H1 (cell line): Measurements from ENCODE around the gene MRPL1. TPM values are rescaled to one million over a fixed set of nuclear protein-coding genes. Genes with fewer than 3 reads are reported as not detected.
A peak's percentile ranks its signal among the peaks of the same experiment; 100 is the strongest.

Source experiments
- CTCF ChIA-PET: fragments of 300-600 bp; sonication (Branson Sonifier 250); formaldehyde crosslinking; loops from one replicate; lab custom pipeline; 2021; ENCODE audit not compliant: partially characterized antibody; lab: Charles Lee
- POLR2A ChIA-PET: fragments of 300-600 bp; sonication (Branson Sonifier 250); formaldehyde crosslinking; loops from one replicate; lab custom pipeline; 2021; ENCODE audit warnings: inconsistent platforms; ENCODE audit not compliant: partially characterized antibody; lab: Charles Lee
- DNase-seq, 2 experiments: peaks; one replicate each; pipeline versions ENCODE4 v3.0.0 to v3.0.0-alpha.2; 2010 to 2022; ENCODE audit warnings: low spot score in 2 of 2, low read depth in 1 of 2, mixed read lengths in 1 of 2
- FAIRE-seq: peaks from 2 replicates; lab custom pipeline; 2011; peaks lifted over from hg19 to GRCh38; lab: Jason Lieb, UNC
- H2AFZ ChIP-seq: 2 replicates; pipeline ENCODE4 v1.8.1; 2012; ENCODE audit warnings: low read length, inconsistent platforms
- H2AK5ac ChIP-seq: 2 replicates; pipeline ENCODE4 v1.6.1; 2013; ENCODE audit warnings: low read depth, low read length
- H2BK120ac ChIP-seq: replicated peaks from 2 replicates; pipeline ENCODE3; 2013; ENCODE audit warnings: low read depth, low read length, inconsistent platforms
- H2BK12ac ChIP-seq: 2 replicates; pipeline ENCODE4 v1.6.1; 2013; ENCODE audit warnings: low read depth, low read length
- H2BK15ac ChIP-seq: 2 replicates; pipeline ENCODE4 v1.6.1; 2013; ENCODE audit warnings: low read length
- H2BK20ac ChIP-seq: 2 replicates; pipeline ENCODE4 v1.6.1; 2013; ENCODE audit warnings: low read length
- H2BK5ac ChIP-seq: 2 replicates; pipeline ENCODE4 v1.6.1; 2013; ENCODE audit warnings: low read depth, low read length
- H3K14ac ChIP-seq: 2 replicates; pipeline ENCODE4 v1.6.1; 2013; ENCODE audit warnings: inconsistent platforms; ENCODE audit not compliant: insufficient read length
- H3K18ac ChIP-seq: 2 replicates; pipeline ENCODE4 v1.6.1; 2013; ENCODE audit warnings: low read length; ENCODE audit errors: extremely low read depth
- H3K23ac ChIP-seq: 2 replicates; pipeline ENCODE4 v1.6.1; 2013; ENCODE audit warnings: inconsistent platforms; ENCODE audit not compliant: insufficient read length
- H3K23me2 ChIP-seq: 2 replicates; pipeline ENCODE4 v1.6.1; 2013; ENCODE audit warnings: low read depth, low read length
- H3K27ac ChIP-seq: 2 replicates; pipeline ENCODE4 v1.6.1; 2011; ENCODE audit warnings: low read depth, low read length, inconsistent platforms
- H3K27me3 ChIP-seq, 4 experiments: replicated peaks in 1 of 4; 1 replicate in 1 of 4; 2 replicates in 3 of 4; pipeline versions ENCODE4 v1.6.1 to v1.8.1; 2011 to 2013; ENCODE audit warnings: low read length in 3 of 4, mild to moderate bottlenecking in 3 of 4, inconsistent platforms in 2 of 4, mixed read lengths in 2 of 4, moderate library complexity in 1 of 4; ENCODE audit not compliant: control insufficient read depth in 3 of 4, insufficient read depth in 3 of 4; ENCODE audit errors: extremely low read depth in 1 of 4
- H3K36me3 ChIP-seq, 4 experiments: 2 replicates each; pipeline versions ENCODE4 v1.6.1 to v1.8.1; 2011 to 2013; ENCODE audit warnings: mild to moderate bottlenecking in 4 of 4, low read length in 3 of 4, moderate library complexity in 2 of 4, control low read depth in 1 of 4, inconsistent platforms in 1 of 4; ENCODE audit not compliant: insufficient read depth in 4 of 4, control insufficient read depth in 2 of 4
- H3K4ac ChIP-seq: replicated peaks from 2 replicates; pipeline ENCODE3; 2013; ENCODE audit warnings: low read length, low read depth, mixed read lengths, inconsistent platforms; ENCODE audit not compliant: insufficient read length
- H3K4me1 ChIP-seq, 4 experiments: replicated peaks in 1 of 4; 1 replicate in 1 of 4; 2 replicates in 3 of 4; pipeline versions ENCODE4 v1.6.1 to v1.8.1; 2011 to 2013; ENCODE audit warnings: low read length in 3 of 4, inconsistent platforms in 2 of 4, mixed read lengths in 1 of 4; ENCODE audit not compliant: insufficient read depth in 4 of 4, control insufficient read depth in 3 of 4
- H3K4me2 ChIP-seq, 2 experiments: 2 replicates each; pipeline versions ENCODE4 v1.6.1 to v1.8.1; 2011 to 2013; ENCODE audit warnings: low read depth in 2 of 2, low read length in 2 of 2, control low read depth in 1 of 2, inconsistent platforms in 1 of 2, mild to moderate bottlenecking in 1 of 2; ENCODE audit not compliant: insufficient read depth in 1 of 2
- H3K4me3 ChIP-seq, 4 experiments: fragments of 200-600, 300-600 bp in 1 of 4; sonication (generic), shearing (Covaris generic), sonication (Bioruptor Twin) in 1 of 4; 2 replicates each; pipeline versions ENCODE4 v1.5.1 to v1.8.1; 2011 to 2016; ENCODE audit warnings: low read length in 4 of 4, low read depth in 3 of 4, control low read depth in 2 of 4, inconsistent platforms in 2 of 4, mild to moderate bottlenecking in 2 of 4, mixed read lengths in 1 of 4, moderate library complexity in 1 of 4; ENCODE audit not compliant: insufficient read depth in 2 of 4; ENCODE audit errors: extremely low read depth in 1 of 4
- H3K56ac ChIP-seq: replicated peaks from 2 replicates; pipeline ENCODE3; 2013; ENCODE audit warnings: low read depth, mild to moderate bottlenecking, mixed read lengths, low read length, inconsistent platforms; ENCODE audit not compliant: insufficient read length
- H3K79me1 ChIP-seq: 2 replicates; pipeline ENCODE4 v1.6.1; 2013; ENCODE audit warnings: low read depth, low read length, control low read depth
- H3K79me2 ChIP-seq, 2 experiments: 2 replicates each; pipeline versions ENCODE4 v1.6.1 to v1.8.1; 2012 to 2013; ENCODE audit warnings: low read length in 2 of 2, mild to moderate bottlenecking in 2 of 2, inconsistent platforms in 1 of 2; ENCODE audit not compliant: insufficient read depth in 2 of 2, control insufficient read depth in 1 of 2
- H3K9ac ChIP-seq, 4 experiments: replicated peaks in 1 of 4; 1 replicate in 1 of 4; 2 replicates in 3 of 4; pipeline versions ENCODE4 v1.6.1 to v1.8.1; 2011 to 2013; ENCODE audit warnings: low read depth in 3 of 4, low read length in 3 of 4, control low read depth in 2 of 4, mild to moderate bottlenecking in 2 of 4, moderate library complexity in 2 of 4, inconsistent platforms in 1 of 4; ENCODE audit errors: extremely low read depth in 1 of 4
- H3K9me3 ChIP-seq, 2 experiments: 2 replicates each; pipeline versions ENCODE4 v1.6.1 to v1.8.1; 2012 to 2013; ENCODE audit warnings: mild to moderate bottlenecking in 2 of 2, moderate library complexity in 2 of 2, control low read depth in 1 of 2, inconsistent platforms in 1 of 2, low read depth in 1 of 2, low read length in 1 of 2, mixed read lengths in 1 of 2; ENCODE audit not compliant: insufficient read depth in 2 of 2
- H4K20me1 ChIP-seq, 2 experiments: replicated peaks in 1 of 2; 2 replicates each; pipeline versions ENCODE3 to v1.8.1; 2011 to 2013; ENCODE audit warnings: inconsistent platforms in 2 of 2, low read length in 2 of 2, mild to moderate bottlenecking in 1 of 2; ENCODE audit not compliant: insufficient read depth in 2 of 2, control insufficient read depth in 1 of 2
- H4K5ac ChIP-seq: 2 replicates; pipeline ENCODE4 v1.6.1; 2013; ENCODE audit warnings: low read length, low read depth, mixed read lengths, inconsistent platforms; ENCODE audit not compliant: insufficient read length
- H4K8ac ChIP-seq: 2 replicates; pipeline ENCODE4 v1.8.0; 2013; ENCODE audit warnings: mild to moderate bottlenecking, moderate library complexity, low read length, inconsistent platforms; ENCODE audit not compliant: insufficient read depth; ENCODE audit errors: extremely low read depth
- H4K91ac ChIP-seq: replicated peaks from 2 replicates; pipeline ENCODE3; 2013; ENCODE audit warnings: low read length, mixed read lengths, inconsistent platforms; ENCODE audit not compliant: insufficient read length
- POLR2A ChIP-seq, 2 experiments: IDR thresholded peaks; 1 replicate in 1 of 2; 2 replicates in 1 of 2; pipeline ENCODE4 v1.6.1; 2011; ENCODE audit warnings: low read depth in 2 of 2, low read length in 2 of 2, mild to moderate bottlenecking in 2 of 2; ENCODE audit errors: control extremely low read depth in 1 of 2
- RXRA ChIP-seq: IDR thresholded peaks from 2 replicates; pipeline ENCODE4 v1.6.1; 2011; ENCODE audit warnings: low read depth, mild to moderate bottlenecking, low read length, moderate library complexity; ENCODE audit not compliant: insufficient read depth
- SIX5 ChIP-seq: IDR thresholded peaks from 2 replicates; pipeline ENCODE4 v1.6.1; 2011; ENCODE audit warnings: mild to moderate bottlenecking, low read depth, low read length
- SP1 ChIP-seq: IDR thresholded peaks from 2 replicates; pipeline ENCODE4 v1.6.1; 2011; ENCODE audit warnings: low read depth, low read length
- SP4 ChIP-seq: IDR thresholded peaks from 2 replicates; pipeline ENCODE4 v1.6.1; 2012; ENCODE audit warnings: low read length, inconsistent platforms
- SUZ12 ChIP-seq: fragments of 200-600 bp; sonication (generic); IDR thresholded peaks from 2 replicates; pipeline ENCODE4 v1.6.1; 2012; ENCODE audit warnings: mild to moderate bottlenecking, inconsistent platforms, low read length, moderate library complexity, mixed read lengths
- TBP ChIP-seq: IDR thresholded peaks from 2 replicates; pipeline ENCODE4 v1.6.1; 2011; ENCODE audit warnings: low read depth, low read length, improper control_type of control experiment
- polyA plus RNA-seq, 7 experiments: library from polyadenylated mRNA; depleted of rRNA in 3 of 7; stranded (reverse) in 5 of 7; unstranded in 2 of 7; fragments of >200 nt in 5 of 7; fragments of 200-250 nt in 2 of 7; gene quantifications; 1 replicate in 5 of 7; 2 replicates in 1 of 7; 4 replicates in 1 of 7; pipeline versions ENCODE4 v1.2.1 to v1.2.3, GENCODE V29; 2011 to 2013; ENCODE audit warnings: missing spikeins in 2 of 7, mixed read lengths in 2 of 7
- total RNA-seq: library from RNA; stranded (reverse); fragmentation: NEBNext Ultra II Directional; extraction: Animal tissue kit (Norgen Biotek cat#: 25700); gene quantifications from 2 replicates; pipeline ENCODE4 v1.2.1, GENCODE V29; 2021

Gene MRPL1
- total and polyA plus RNA-seq, 2 of the 8 experiments (the other 6 are each of a cell fraction or from before 2014, with no cell fraction given), result 9.6 to 37.0 TPM

GRCh38 chr4:77989968-77990367 lies 127.3 kb downstream of the MRPL1 start:
- H2BK120ac ChIP-seq, result no peak overlapping the region
- no peak overlapping the region for H3K56ac ChIP-seq
- no peak overlapping the region for H2BK5ac ChIP-seq
- no peak overlapping the region for H4K5ac ChIP-seq
- no peak for DNase-seq
- no peak overlapping the region for H4K8ac ChIP-seq
- H3K79me1 ChIP-seq, result no peaks in the 10 kb centered on the region
- TF ChIP-seq SP1, result no peak
- TF ChIP-seq SP4, result no peak
- TF ChIP-seq TBP, result no peak
- TF ChIP-seq SUZ12, result no peak
- TF ChIP-seq POLR2A (IDR thresholded peaks at IDR 0.05; ENCODE audit: control extremely low read depth in 1 of 2, low read depth in 2 of 2, low read length in 2 of 2), result no peak
- no peak for TF ChIP-seq SIX5
- TF ChIP-seq RXRA, result no peak
- TF ChIP-seq, all 59 proteins: peak for 0
- Histone ChIP-seq H3K23me2 (no peaks in the 10 kb centered on the region), H4K20me1 (no peaks in the 10 kb centered on the region), H3K14ac (no peak overlapping the region), H3K4me2 (no peak overlapping the region), H2BK15ac (no peak overlapping the region), H3K18ac (no peak overlapping the region), H3K27ac (no peak overlapping the region), H3K9ac (no peak overlapping the region), H3K79me2 (no peaks in the 10 kb centered on the region), H3K4me3 (no peak overlapping the region), H4K91ac (no peak overlapping the region), H3K27me3 (no peaks in the 10 kb centered on the region), H2AK5ac (no peak overlapping the region), H3K4me1 (peaks cover 0 to 20% (median 5%) of the 10 kb centered on the region in 4 experiments; a peak in 4 of 7 replicates), H2BK20ac (no peak overlapping the region), H3K9me3 (no peaks in the 10 kb centered on the region), H3K23ac (no peak overlapping the region), H3K36me3 (no peaks in the 10 kb centered on the region), H2AFZ (peak overlapping the region; percentile 3; the same call in 1 of the 2 replicates), H2BK12ac (no peak overlapping the region), H3K4ac (no peak overlapping the region)
- ChIA-PET CTCF (interaction anchor here (1.0 to 1.2 kb wide), 2 partner anchors 44 to 321 kb away, joined by 3 to 4 read pairs; no protein-coding TSS in a partner anchor), POLR2A (interaction anchor here (1.3 kb wide), 1 partner anchor 69 kb away, joined by 3 read pairs; no protein-coding TSS in a partner anchor)
- no peak for FAIRE-seq
